HG02678 (cell line): ENCODE results near the gene PRKCZ.

Source experiments
- ATAC-seq: cut with Tn5 transposase; IDR thresholded peaks from one replicate; pipeline ENCODE4 v1.9.1; 2021; ENCODE audit warnings: mild to moderate bottlenecking, moderate library complexity; ENCODE audit not compliant: unreplicated experiment

Gene PRKCZ

DNA sequence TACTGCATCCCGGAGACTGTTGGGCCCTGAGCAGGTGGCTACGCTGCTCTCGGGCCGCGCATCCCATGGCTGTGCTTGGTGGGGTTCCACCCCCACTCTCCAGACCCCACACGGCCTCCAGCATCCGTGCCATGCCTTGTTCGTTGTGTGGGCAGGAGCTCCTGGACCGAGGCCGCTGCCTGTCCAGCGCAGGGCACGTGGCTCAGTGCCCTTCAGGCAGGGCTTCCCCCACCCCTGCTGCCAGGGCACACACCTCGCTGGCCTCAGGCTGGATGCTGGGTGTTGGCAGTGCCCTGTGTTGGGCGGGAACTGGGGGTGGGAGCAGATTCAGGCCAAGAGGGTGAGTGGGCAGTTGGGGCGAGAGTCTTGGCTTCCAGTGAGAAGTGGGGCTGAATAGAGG lies 9.9 kb downstream of the PRKCZ start:
- no peak for ATAC-seq

GRCh38 chr1:2060535-2060934 lies 10.3 kb downstream of the PRKCZ start:
- no peak for ATAC-seq

- ATAC-seq: no peak
Measured at GRCh38 chr1:2061065-2061778, 11.0 kb downstream of the PRKCZ start.

DNA sequence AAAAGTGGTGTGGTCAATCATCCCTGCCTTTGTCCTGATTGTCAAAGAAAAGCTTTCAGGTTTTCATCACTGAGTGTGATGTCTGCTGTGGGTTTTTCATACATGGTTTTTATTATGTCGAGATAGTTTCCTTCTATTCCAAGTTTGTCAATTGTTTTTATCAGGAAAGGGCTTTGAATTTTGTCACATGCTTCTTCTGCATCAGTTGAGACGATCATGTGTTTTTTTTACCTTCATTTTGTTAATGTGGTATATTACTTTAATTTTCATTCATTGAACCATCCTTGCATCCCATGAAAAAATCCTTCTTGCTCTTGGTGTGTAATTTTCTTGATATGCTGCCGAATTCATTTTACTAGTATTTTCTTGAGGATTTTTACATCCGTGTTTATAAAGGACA lies 15.5 kb downstream of the PRKCZ start:
- ATAC-seq: no peak

DNA sequence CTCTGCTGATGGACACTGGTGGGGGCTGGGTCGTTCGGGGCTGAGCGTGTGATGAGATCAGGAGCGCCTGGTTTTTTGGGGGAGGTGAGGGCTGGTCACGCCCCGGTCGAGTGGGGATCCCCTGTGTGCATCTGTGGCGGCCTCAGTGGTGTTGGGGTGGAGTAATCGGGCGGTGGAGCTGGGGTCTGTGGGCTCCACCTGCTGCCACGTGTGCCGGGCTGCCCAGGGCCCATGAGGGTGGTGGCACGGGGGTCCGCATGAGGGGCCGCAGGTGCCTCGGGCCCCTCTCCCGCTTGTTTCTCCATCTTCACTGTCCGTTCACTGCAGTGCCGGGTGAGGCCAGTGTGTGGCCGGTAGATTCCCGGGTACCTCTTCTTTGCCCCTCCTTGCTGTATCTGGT lies 17.2 kb downstream of the PRKCZ start:
- ATAC-seq: no peak

GRCh38 chr1:2067981-2068380 lies 17.8 kb downstream of the PRKCZ start:
- no peak for ATAC-seq

GRCh38 chr1:2068951-2069350 lies 18.7 kb downstream of the PRKCZ start:
- ATAC-seq: no peak

GRCh38 chr1:2070016-2070415 lies 19.8 kb downstream of the PRKCZ start:
- no peak for ATAC-seq

DNA sequence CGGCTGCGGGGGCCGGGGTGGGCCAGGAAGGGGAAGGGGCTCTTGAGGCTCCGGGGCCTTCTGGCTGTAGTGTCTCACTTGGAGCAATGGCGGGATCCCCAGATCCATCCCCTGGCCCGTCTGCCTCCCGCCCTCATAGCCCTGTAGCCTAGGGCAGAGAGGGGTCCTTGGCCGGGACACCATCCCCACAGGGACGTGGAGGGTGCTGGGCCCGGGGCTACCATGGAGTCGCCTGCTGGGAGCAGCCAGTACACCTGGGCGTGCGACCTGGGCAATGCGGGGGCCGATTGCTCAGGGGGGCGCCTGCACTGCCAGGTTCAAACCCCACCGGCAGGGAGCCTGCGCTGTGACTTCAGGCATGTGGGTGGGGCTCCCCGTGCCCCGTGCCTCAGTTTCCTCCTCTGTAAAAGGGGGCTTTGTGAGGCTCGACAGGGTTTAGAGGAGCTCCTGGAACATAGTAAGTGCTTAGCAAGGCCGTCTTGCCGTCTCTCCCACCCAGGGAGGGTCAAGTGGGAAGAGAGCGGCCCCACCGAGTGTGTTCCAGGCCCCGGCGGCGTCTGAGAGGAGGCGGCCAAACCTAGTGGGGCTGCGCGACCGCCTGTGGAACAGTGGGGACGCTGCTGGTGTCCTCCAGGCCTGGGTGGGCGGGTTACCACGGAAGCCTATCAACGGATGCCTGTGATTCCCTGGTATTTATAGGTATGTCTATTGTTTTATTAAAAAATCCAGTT lies 20.8 kb downstream of the PRKCZ start:
- ATAC-seq: no peak

DNA sequence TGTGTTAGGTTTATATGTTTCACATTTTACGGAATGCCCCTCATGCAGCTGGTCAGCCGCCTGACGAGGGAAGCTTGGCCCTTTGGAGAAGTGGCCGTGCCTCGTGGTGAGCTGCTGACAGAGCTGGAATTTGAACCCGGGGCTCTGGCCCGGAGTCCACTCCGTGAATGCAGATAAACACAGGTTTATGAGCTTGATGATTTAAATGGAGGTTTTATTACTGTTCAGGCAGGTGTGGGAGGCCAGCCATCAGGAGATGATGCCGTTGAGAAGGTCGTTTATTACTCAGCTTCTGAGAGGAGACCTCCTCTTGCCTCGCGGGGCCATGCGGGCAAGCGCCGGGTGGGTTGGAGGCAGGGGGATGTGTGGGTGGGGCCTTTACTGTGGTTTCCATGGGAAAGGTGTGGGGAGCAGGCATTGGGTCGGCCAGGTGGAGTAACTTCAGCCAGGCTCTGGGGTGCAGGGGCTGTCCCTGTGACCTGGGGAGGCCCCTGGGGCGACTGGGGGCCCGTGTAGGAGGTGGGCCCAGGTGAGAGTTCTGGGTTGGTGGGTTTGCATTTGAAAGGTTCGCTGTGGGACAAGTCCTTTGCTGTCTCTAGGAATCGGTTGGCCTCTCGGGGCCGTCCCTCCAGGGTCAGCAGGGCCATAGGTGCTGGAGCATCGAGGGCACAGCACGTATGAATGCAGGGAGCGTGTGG lies 22.0 kb downstream of the PRKCZ start:
- no peak for ATAC-seq

GRCh38 chr1:2072891-2073290 lies 22.7 kb downstream of the PRKCZ start:
- no peak for ATAC-seq

GRCh38 chr1:2073382-2074230 lies 23.4 kb downstream of the PRKCZ start:
- ATAC-seq: no peak

GRCh38 chr1:2074396-2074795 lies 24.2 kb downstream of the PRKCZ start:
- ATAC-seq: no peak

GRCh38 chr1:2074944-2075740 lies 24.9 kb downstream of the PRKCZ start:
- no peak for ATAC-seq

DNA sequence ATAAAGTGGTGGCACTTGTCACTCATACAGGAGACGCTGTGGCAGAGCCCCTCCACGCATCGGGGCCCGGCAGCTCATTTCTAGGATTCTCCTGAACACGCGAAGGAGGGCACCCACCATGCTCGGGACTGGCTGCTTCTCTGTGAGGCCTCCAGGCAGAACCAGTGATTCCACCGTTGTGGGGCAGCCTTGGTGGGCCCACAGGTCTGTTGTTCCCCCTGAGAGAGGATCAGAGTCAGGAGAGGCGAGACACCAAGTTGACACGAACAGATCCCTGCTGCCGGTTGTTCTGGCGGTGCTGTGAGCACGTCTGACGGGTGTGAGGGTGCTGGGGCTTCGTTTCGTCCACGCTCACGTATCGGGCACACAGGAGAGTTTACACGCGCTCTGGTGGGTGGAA lies 26.6 kb downstream of the PRKCZ start:
- ATAC-seq: no peak

DNA sequence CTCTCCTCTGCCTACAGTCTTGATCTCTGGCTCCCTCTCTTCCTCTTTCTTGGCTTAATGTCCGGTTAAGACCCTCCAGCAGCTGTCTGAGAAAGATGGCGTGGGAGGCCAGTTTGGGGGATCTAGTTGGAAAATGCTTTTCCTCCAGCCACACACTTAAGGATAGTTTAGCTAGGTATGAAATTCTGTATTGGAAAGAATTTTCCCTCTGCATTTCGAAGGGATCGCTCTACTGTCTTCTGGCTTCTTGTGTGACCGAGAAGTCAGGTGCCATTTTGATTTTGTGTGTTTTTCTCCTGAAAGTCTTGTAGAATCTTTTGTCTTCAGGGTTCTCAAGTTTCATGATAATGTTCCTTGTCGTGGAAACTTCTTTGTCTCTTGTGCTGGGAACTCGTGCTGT lies 28.0 kb downstream of the PRKCZ start:
- no peak for ATAC-seq

- no peak for ATAC-seq
Measured at GRCh38 chr1:2079396-2080085, 29.3 kb downstream of the PRKCZ start.

DNA sequence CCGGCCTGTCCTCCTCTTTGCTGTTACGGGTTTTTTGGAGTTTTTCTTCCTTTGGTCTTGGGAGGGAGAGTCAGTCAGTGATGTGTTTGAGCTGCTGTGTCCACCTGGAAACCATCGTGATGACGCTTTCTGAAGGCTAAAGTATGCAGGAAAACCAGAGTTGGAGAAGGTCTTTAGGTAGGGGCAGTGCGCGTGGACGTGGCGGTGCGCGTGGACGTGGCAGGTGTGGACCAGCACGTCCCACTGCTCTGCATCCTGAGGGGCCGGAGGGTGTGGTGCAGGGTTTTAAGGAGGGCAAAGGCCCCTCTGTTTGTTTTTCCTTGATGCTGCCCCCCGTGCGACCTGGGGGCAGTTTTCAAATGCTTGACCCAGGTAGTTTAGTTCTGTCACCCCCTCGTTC lies 29.9 kb downstream of the PRKCZ start:
- ATAC-seq: no peak

GRCh38 chr1:2080884-2081283 lies 30.7 kb downstream of the PRKCZ start:
- ATAC-seq: no peak
